CD4-positive, alpha-beta T cell treated with Interleukin-1 beta for 1 hour (primary cell): ENCODE results near the gene MOSMO.
"Not testable (repeated sequence)": the region's sequence is repeated elsewhere in the genome, so short reads cannot be mapped to it uniquely, and the experiment has no call there.

ENCODE experiments used
- DNase-seq, 2 donors: peaks; one replicate each; pipeline ENCODE4 v3.0.0-alpha.2; 2020 to 2022

The MOSMO gene

DNA sequence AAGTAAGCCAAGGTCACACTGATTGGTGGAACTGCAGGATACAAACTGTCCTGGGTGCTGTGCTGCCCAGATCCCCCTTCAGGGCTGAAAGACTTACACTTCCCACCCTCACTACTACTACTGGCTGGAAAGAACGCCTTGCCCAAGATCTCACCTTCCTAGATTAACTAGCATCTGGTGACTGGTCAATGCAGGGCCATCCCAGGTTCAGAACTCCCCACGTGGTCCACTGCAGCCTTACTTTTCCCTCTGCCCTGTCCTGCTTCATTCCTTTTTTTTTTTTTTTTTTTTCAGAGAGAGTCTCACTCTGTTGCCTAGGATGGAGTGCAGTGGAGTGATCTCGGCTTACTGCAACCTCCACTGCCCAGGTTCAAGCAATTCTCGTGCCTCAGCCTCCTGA lies 4.7 kb upstream of the MOSMO start:
- DNase-seq: no peak

DNA sequence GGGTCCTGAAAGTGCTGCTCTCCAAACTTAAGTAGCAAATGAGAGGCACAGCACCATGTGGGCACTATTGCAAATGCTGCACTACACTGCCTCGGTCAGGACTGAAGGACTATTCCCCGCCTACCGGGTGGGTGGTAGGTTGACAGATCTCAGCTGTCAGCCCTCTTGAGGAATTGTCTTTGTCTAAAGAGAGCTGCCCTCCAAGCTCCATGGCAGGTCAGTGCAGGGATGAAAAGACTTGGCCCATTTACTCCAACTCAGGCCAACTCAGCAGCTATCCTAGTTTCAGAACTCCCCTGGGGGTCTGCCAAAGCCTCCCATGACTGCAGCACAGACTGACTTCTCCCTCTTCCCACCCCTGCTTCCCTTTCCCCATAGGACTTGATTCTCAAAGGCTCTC lies 3.6 kb upstream of the MOSMO start:
- no peak for DNase-seq

DNA sequence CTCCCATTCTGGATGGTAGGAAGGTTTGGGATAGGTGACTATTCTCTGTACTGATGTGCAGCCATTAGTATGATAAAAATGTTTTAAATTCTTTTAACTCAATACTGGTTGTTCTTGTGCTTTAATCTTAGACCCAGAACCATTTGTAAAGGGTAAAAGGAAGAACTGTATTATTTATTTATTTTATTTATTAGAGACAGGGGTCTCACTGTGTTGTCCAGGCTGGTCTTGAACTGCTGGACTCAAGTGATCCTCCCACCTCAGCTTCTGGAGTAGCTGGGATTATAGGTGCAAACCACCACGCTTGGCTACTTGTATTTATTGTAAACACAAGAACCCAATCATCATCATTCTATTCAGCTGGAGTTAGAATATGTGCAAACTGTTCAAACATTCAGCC lies 2.2 kb upstream of the MOSMO start:
- DNase-seq: no peak

DNA sequence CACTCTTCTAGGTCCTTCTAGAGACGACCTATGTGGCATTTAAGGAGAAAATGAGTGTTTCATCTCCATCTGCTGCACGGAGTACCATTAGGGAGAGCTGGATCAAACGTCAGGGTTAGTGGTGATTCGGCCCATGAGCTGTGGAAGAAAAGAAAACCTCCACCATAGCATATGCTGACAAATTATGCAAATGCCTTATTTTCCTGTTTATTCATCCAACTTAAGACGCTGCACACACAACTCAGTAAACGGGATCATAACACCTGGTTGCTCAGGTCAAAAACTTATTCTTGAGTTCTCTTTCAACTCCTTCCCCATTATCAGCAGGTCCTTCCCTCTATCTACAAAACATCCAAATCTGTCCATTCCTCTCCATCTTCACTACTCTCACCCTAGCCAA lies 1.3 kb upstream of the MOSMO start:
- no peak for DNase-seq

DNA sequence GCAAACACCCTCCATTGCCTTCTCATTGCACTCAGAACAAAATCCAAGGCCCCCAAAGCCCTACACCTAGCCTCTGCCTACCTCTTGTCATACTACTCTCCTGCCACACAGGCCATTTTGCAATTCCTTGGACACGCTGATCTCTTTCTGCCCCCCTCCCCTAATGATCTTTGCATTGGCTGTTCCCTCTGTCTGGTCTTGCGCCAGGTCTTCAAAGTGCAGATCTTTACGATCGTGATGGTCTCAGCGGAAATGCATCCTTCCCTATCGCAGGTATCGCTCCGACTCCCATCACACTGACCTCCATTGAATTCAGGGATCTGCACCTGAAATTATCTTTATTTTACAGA lies 777 bp upstream of the MOSMO start:
- no peak for DNase-seq

DNA sequence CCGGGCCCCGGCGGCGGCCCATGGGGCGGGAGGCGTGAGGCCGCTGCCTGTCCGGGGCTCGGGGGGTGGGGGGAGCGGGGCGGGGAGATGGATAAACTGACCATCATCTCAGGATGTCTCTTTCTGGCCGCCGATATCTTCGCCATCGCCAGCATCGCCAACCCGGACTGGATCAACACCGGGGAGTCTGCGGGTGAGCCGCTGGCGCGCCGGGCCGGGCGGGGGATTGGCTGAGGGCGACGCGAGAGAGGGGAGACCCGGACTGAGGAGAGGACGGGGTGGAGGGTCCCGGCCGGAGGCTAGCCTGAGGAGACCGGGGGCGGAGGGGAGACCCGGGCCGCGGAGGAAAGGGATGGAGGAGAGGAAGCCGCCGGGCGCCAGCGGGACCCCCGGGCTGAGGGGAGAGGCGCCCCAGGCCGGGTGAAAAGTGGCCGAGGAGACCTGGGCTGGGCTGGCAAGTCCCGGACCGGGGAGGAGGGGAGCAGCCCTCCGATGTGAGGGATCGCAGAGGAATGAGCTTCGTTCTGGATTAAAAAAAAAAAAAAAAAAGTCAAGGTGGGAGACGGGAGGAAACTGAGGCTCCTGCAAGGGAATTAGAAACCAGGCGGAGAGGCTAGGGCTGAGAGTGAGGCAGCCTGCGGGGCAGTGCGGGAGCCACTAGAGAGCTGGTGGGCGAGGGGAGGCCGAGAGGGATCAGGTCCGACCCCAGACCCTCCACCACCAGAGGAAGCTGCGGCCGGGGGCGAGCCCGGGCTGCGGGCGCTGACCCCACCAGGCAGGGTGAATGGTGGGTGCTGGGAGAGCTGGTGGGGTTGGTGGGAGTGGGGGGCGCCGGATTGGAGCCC lies 526 bp downstream of the MOSMO start:
- peak in 1 of 2 donors; percentile 7 for DNase-seq

DNA sequence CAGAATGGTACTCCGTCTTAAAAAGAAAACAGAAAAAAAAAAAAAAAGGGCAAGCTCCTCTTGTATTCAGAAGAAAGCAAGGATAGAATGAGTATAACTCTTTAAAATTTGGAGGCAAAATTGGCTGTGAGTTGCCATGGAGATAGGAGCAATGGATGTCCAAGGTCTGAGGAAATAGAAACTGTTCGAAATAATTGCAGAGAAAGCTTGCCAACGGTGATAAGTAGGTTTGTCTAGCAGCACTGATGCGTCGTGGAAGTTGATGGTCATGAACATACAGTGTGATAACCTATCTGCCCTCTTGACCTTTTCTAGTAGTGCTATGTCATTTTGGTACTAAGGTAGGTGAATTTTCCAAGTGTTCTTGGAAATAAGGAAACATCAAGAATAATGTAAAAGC lies 3.0 kb downstream of the MOSMO start:
- no peak for DNase-seq

DNA sequence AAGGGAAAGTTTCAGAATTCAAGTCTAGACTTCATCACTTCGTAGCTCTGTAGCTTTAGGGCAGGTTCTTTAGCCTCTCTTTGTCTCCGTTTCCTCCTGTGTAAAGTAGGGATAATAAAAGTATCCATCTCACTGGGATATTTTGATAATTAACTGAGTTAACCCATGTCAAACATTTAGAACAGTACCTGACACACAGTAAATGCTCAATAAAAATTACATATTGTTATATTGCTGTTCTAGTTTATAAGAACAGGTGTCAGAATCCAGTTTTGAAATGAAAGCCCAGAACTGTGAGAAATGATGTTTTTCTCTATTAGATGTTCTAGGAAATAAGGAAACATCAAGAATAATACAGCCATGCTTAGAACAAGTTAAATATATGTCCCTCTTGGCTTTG lies 4.3 kb downstream of the MOSMO start:
- DNase-seq: no peak

DNA sequence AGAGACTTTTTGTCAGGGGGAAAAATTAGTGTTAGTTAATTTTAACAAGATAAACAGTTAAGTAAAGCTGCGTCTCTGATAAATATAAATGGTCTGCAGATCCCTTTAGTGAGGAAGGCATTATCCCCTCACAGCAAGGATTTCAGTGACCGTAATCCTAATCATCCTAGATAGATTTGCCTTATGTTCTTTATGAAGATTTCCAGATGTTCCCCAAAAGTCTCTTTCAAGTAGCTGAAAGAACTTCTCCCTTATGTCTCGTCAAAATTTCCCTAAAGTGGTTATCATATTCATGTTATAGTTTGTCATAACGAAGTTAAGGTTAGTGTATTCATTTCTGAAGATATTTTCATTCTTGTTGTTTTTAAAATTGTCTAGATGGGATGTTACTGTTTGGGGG lies 5.6 kb downstream of the MOSMO start:
- DNase-seq: no peak

DNA sequence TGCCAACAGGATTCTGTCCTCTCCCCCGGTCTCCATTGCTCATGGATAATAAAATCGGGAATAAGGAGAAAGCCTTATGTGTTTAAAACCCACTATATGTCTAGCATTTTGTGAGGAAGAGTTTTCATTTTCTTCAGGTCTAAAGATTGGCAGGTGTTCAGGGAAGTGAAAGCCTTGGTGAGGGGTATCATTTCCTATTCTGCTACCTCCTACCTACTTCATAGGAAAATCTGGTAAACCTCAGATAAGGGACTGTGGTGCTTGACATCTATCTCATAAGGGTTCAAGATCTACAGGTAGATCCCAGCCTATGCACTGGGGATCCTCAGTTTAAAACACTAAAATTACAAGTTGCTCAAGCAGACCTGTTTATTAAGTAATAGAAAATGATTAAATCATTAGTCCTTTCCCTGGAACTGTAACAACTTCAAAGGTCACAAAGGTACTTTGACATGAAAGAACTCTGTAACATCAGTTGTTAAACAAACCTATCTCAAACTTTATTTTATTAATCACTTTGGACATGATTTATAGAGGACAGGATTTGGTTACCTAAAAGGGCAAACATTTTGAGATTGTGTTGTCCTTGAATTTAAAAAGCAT lies 6.5 kb downstream of the MOSMO start:
- DNase-seq: no peak

DNA sequence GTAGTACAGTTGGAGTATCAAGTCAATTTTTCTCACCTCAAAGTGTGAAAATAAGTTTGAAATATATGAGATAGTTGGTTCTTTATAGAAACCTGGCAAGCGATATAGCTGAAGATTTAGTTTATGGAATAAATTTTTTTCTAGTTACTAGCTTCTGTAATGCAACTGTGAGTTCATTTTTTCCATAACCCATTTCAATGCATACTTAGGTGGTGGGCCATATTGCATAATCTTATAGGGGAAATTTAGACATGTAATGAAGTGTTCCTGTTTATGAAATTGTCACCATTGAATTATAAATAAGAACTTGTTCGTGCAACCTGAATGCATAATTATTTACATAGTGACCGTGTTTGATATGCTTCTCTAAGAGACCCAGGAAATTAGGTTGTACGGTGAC lies 9.0 kb downstream of the MOSMO start:
- no peak for DNase-seq

DNA sequence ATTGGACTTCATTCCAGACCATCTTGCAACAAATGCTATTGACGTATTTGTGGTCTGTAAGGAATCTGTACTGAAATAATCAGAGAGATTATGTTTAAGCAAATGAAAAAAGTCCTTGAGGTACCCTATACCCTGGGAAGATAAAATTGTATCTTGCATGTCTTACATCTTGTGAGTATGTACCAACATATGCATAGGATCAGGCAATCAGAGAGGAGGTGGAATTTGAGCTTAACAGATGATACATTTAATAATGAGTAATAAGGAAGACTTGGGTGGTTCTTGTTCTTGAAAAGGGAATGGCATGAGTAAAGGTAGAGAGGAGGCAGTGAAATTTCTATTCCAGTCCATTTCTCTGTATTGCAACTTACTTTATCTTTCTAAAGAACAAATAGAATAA lies 10.6 kb downstream of the MOSMO start:
- DNase-seq: no peak

DNA sequence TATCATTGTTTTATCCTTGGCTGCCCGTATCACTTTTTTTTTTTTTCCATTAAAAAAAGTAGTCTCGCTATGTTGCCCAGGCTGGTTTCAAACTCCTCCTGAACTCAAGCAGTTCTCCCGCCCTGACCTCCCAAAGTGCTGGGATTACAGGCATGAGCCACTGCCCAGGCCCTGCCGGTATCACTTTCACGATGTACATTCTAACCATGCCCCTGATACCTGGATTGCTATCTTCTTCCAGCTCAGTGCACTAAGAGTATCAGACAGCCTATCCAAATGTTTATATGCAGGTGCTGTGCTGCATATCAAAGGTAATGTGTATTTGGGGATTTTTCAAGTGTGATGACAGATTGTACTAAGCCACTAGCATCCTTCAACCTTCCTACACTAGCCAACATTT lies 14.2 kb downstream of the MOSMO start:
- DNase-seq: no peak

DNA sequence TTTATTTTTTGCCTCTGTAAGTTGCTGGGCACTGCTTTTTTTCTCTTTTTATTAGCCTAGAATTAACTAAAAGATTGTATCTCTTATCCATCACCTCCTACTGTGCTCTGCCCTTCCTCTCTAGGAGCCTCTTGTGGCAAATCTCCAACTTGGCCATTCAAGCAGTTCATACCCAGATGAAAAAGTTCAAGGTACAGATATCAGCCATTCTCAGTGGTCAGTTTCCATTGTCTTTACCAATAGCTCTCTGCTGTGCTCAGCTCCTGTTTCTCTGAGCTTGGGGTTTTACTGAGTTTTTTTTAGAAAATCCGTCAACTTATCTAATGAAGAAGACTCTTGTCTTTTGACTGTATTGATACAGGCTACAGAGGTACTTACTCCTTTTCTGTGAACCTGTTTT lies 15.6 kb downstream of the MOSMO start:
- no peak for DNase-seq

DNA sequence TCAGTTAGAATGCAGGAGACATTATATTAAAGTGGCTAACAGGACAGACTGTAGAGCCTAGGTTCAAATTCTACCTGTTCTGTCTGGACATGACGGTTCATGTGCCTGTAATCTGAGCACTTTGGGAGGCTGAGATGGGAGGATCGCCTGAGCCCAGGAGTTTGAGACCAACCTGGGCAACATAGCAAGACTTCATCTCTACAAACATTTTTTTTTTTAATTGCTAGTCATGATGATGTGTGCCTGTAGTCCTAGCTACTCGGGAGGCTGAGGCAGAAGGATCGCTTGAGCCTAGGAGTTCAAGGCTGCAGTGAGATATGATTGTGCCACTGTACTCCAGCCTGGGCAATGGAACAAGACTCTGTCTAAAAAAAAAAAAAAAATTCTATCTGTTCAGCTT lies 16.9 kb downstream of the MOSMO start:
- not testable (repeated sequence) for DNase-seq

DNA sequence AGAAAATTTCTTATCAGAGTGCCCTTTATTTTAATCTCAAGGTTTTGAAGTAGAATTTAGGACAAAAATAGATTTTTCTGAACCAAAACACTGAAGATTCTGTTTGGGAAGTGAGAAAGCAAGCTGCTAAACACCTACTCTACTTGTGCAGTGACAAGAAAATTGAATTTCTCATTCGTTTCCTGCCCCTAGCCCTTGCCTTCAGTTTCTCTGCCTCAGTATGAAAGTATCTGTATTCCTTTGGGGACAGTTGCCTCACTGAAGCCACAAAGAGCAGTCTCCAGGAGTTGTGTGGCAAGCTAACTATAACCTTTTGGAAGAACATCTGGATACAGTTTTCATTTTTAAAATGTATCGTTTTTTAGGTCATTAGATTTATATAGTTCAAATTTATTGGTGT lies 19.7 kb downstream of the MOSMO start:
- no peak for DNase-seq

DNA sequence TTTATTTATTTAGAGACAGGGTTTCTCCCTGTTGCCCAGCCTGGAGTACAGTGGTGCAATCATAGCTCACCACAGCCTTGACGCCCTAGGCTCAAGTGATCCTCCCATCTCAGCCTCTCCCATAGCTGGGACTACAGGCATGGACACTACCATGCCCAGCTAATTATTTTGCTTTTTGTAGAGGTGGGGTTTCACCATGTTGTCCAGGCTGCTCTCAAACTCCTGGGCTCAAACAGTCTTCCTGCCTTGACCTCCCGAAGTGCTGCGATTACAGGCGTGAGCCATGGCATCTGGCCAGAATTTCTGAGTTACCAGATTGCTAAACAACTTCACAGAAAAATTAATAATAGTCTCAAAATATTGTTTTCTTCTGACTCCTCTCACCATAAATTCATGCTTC lies 21.7 kb downstream of the MOSMO start:
- no peak for DNase-seq

DNA sequence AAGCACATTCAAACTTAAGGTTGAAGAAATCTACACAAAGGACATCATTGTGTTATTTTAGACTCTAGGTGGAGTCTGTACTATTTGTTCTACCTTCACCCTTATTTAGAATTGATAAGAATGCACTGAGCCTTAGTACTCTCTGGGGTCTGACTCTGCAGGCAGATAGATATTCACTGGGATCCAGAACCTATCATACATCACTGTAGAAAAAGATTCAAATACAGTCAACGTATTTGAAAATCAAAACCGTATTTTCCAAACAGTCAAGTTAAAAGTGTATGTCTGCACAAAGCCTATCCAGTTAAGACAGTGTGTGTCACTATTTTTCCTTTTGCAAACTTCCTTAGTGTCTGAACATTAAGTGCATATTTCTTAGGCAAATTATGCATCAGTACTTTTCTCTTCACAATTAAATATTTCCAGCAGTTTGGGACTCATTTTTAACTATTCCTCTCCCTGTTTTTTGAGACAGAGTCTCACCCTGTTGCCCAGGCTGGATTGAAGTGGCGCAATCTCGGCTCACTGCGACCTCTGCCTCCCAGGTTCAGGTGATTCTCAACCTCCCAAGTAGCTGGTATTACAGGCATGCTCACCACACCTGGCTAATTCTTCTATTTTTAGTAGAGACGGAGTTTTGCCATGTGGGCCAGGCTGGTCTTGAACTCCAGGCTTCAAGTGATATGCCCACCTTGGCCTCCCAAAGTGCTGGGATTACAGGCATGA lies 22.3 kb downstream of the MOSMO start:
- no peak for DNase-seq

DNA sequence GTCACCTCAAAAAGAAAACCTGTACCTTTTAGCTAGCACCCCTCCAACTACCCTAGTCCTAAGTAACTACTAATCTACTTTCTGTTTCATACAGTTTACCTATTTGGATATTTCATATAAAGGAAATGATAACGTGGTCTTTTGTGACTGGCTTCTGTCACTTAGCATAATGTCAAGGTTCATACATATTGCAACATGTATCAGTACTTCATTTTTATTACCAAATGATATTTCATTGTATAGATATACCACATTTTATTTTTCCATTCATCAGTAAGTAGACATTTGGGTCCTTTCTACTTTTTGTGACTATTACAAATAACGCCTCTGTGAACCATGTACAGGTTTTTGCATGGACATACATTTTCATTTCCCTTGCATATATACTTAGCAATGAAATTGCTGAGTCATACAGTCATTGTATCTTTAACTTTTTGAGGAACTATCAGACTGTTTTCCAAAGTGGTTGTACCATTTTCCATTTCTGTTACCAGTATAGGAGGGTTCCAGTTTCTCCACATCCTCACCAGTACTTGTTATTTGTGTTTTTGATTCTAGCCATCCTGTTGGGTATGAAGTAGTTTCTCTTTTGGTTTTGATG lies 23.7 kb downstream of the MOSMO start:
- DNase-seq: no peak

DNA sequence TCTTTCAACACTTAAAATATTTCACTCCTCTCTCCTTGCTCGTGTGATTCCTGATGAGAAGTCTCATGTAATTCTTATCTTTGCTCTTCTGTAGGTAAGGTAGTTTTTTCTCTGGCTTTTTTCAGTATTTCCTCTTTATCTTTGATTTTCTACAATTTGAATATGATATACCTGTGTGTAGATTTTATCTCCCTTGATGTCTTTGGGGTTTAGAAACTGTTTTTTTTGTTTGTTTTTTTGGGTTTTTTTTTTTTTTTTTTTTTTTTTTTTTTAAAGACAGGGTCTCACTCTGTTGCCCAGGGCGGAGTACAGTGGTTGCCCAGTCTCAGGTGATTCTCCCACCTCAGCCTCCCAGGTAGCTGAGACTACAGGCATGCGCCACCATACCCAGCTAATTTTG lies 26.6 kb downstream of the MOSMO start:
- DNase-seq: no peak

DNA sequence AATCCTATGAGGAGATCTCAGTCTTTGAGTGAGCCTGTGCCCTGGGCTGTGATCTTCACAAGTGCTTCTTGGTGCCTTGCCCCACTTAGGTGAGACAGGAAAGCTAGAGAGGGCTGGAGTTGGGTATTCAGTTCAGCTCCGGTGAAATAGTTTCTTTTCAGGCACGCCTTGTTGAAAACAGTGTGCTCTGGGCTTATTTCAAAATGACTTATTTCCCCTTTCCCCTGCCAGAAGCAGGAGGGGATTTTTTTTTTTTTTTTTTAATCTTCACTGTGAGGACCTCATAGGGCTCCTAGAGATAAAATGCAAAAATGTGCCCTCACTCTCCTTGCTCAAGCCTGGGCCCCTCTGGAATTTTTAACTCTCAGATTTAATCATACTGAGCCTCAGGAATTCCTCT lies 27.2 kb downstream of the MOSMO start:
- no peak for DNase-seq

DNA sequence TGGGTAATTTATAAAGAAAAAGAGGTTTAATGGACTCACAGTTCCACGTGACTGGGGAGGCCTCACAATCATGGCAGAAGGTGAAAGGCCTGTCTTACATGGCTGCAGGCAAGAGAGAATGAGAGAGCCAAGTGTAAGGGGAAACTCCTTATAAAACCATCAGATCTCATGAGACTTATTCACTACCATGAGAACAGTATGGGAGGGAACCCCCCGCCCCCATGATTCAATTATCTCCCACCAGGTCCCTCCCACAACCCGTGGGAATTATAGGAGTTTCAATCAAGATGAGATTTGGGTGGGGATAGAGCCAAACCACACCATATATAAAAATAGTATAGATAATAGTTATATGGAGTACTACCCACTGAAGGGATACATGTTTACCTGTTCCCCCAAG lies 36.0 kb downstream of the MOSMO start:
- DNase-seq: not testable (repeated sequence)

DNA sequence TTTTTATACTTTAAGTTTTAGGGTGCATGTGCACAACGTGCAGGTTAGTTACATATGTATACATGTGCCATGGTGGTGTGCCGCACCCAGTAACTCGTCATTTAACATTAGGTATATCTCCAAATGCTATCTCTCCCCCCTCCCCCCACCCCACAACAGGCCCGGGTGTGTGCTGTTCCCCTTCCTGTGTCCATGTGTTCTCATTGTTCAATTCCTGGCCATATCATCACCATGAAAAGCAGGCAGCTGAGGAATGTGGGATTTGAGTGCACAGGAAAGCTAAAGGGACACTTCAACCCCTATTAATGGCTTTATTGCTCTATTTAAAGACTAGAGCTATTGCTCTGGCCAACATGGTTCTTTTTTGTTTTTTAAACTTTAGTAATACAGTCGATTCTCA lies 38.0 kb downstream of the MOSMO start:
- DNase-seq: not testable (repeated sequence)

DNA sequence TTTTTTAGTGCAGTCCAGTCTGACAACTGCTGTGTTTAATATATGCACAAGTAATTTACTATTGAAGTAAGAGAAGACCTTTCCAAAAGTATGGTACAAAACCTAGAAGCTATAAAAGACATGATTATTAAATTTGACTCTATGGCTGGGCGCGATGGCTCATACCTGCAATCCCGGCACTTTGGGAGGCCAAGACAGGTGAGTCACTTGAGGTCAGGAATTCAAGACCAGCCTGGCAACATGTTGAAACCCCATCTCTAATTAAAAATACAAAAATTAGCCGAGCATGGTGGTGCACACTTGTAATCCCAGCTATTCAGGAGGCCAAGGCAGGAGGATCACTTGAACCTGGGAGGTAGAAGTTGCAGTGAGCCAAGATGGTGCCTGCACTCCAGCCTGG lies 43.1 kb downstream of the MOSMO start:
- DNase-seq: no peak
